Renal cortical epithelial cell (primary cell): ENCODE data around the gene ZNF230. TPM values are rescaled to one million over a fixed set of nuclear protein-coding genes. Genes with fewer than 3 reads are reported as not detected.
A peak's percentile ranks its signal among the peaks of the same experiment; 100 is the strongest.

Source experiments
- DNase-seq: peaks from one replicate; pipeline ENCODE4 v3.0.0-alpha.2; 2011; ENCODE audit warnings: low read depth
- total RNA-seq: library from RNA; depleted of rRNA; stranded (reverse); fragments of >200 nt; gene quantifications from 2 replicates; pipeline ENCODE4 v1.2.3, GENCODE V29; 2014

ZNF230 gene
- total RNA-seq, result 3.3 and 5.0 TPM in 2 replicates

DNA sequence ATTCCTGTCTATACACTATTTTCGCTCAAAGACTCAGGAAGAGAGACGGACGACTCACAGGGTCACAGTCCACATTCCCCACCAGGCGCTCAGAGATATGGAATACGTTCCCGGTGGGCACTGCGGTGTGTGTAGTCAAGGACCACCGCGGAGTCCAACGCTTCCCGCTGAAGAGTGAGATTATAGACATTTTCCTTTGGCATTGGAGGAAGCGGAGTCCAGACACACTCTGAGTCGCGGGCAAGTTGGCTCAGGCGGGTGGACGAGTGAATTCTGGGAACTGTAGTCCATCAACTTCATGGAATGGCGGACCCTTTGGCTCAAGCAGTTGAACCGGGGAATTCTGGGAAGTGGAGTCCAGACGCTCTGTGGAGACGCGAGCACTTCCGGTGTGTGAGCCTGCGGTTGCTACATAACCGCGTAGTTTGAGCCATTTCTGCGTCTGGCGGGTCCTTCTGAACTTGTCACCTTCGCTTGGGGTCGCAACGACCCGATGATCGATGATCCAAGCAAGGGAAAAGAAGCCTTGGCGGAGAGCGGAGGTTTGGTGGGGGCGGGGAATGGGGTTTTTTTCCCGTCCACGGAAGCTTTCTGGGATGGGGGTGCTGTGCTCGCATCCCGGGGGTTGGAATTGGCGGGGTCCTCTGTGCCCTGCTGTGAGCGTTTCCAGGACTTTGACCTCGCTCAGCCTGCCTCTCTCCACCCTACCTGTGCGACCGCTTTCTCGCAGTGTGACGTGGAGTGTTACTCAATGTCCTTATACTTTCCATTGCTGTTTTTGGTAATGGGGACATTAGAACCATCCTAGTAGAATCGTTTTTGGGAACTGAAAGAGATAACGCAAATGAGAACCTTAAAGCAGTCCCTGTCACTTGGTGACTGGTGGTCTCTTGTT lies at the start of gene ZNF230:
TSS of gene ZNF230 (plus strand) at position 392 of the 895 bp plus-strand sequence. CDS start 4,122 bp downstream, outside the sequence.
- peak; percentile 95 for DNase-seq

DNA sequence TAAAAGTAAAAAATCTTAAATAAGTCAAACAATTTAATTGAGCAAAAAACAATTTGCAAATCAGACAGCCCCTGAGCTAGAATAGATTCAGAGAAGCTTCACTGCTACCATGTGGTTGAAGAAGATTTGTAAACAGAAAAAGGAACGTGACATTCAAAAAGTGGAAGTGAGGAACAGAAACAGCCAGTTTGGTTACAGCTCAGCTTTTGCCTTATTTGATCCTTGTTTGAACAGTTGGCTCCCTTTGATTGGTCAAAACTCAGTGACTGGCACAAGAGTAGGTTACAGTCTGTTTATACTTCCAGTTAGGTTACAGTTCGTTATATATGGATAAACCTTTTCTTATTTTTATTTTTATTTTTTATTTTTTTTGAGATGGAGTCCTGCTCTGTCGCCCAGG lies 45.9 kb upstream of the ZNF230 start:
- DNase-seq, result no peak

DNA sequence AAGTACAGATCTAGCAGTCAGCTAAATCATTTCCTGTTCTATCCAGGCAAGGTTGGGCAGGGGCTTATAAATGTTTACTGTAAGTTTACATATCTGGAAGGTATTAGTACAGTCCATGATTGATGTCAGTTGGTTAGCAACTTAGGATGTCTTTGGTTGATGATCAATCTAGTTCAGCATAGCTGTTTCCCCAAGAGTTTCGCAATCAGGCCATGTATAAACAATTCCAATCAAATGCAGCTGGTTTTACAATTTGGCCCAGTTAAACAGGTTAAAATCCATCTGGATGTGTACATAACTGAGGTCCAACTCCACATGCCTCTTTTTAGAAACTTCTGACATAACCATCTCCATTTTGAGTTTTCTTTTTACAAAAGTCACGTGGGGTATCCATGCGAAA lies 44.9 kb upstream of the ZNF230 start:
- DNase-seq, result peak; percentile 55

DNA sequence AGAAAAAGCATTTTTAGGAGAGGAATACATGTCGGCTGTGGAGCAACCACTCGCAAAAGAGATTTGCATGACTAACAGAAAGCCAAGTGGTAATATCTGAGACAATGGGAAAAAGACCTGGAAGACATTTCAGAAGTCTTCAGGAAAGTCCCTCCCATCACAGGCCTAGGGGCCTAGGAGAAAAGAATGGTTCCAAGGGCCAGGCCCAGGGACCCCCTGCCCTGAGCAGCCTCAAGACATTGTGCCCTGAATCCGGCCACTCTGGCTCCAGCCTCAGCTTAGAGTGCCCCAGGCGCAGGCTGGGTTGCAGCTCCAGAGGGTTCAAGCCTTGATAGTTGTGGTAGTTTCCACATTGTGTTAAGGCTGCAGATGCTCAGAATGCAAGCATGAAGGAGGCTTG lies 42.3 kb upstream of the ZNF230 start:
- DNase-seq, result no peak

DNA sequence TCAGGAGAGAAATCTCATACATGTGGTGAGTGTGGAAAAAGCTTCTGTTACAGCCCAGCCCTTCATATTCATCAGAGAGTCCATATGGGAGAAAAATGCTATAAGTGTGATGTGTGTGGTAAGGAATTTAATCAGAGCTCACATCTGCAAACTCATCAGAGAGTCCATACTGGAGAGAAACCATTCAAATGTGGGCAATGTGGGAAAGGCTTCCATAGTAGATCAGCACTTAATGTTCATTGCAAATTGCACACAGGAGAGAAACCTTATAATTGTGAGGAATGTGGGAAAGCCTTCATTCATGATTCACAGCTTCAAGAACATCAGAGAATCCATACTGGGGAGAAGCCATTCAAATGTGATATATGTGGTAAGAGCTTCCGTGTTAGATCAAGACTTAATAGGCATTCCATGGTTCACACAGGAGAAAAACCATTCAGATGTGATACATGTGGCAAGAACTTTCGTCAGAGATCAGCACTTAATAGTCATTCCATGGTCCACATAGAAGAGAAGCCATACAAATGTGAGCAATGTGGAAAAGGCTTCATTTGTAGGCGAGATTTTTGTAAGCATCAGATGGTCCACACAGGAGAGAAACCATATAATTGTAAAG lies 36.6 kb upstream of the ZNF230 start:
- DNase-seq, result no peak

DNA sequence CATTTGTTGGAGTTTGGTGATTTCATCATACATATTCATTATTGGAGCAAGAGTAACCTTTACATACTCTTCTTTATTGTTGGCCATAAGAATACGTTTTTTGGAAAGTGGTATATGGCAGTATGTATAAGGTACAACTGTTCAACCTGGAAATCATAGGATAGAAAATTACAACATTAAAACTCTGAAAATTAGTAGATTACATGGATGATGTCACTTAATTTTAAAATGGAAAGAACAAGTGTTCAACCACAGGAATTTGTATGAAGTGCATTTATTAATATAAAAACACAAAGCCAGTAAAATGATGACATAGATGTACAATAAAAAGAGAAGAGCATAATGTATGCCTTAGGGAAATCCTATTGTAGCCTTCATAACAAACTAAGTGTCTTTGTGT lies 26.0 kb upstream of the ZNF230 start:
- DNase-seq, result no peak

DNA sequence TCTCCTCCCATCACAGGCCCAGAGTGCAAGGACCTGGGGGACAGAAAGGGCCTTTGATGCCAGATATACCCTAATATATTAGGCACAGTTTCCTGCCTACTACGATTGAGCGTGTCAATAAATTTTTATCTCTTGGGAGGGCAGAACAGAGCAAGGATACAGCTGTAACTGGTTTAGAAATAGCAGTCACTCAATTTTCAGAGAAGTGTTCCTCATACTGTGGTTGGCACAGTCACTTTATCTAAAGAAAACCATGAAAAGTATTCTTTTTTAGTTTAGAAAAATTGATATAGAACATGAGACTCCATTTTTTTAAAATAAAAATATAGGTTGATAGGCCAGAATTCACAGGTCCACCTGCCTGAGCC lies 19.2 kb upstream of the ZNF230 start:
- DNase-seq, result no peak

DNA sequence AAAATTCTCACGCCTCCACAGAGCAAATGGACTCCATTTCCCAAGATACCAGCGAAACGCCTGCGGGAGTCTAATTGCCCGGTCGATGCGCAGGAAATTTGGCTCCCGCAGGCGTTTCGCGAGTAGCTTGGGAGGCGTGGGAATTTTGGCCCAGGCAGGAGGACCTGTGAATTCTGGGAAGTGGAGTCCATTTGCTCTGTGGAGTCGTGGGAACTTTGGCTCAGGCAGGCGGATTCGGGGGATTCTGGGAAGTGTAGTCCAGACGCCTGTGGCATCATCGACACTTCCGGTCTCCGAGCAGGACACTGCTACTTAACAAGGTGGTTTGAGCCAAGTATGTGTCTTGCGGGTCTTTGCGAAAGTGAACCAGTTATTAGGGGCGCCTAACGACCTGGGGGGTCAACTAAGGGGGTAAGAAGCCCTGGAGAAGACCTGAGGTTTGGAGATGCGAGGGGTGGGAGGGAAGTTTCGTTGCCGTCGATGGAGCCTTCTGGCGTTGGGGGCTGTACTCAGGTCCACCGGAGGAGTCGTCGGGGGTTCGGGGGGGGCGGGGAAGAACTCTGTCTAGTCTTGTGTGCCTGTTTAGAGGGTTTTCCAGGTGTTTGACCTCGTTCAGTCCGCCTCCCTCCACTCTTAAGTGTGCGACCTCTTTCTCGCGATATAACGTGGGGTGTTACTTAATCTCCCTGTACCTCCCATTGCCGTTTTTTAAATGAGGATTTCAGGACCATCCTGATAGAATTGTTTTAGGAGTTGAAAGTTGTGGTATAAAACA lies 18.7 kb upstream of the ZNF230 start, which contains the start of gene ZNF155:
TSS of gene ZNF155 (plus strand) at position 277 of the 775 bp plus-strand sequence. CDS start 4,356 bp downstream, outside the sequence.
- peak; percentile 96 for DNase-seq

DNA sequence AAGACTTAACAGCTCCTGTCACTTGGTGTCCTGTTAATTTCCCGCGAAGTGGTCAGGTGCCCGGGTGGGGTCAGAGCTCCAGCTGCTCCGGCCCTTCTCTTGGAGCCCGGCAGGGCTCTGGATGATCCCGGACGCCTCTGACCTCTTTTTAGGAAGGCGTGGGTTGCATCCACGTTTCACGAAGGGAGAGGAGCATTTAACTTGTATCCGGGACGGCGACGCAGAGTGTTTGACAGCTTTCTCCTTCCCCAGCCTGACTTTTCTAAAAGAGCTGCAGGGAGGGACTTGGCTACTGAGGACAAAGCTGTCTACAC lies 18.1 kb upstream of the ZNF230 start:
- no peak for DNase-seq

DNA sequence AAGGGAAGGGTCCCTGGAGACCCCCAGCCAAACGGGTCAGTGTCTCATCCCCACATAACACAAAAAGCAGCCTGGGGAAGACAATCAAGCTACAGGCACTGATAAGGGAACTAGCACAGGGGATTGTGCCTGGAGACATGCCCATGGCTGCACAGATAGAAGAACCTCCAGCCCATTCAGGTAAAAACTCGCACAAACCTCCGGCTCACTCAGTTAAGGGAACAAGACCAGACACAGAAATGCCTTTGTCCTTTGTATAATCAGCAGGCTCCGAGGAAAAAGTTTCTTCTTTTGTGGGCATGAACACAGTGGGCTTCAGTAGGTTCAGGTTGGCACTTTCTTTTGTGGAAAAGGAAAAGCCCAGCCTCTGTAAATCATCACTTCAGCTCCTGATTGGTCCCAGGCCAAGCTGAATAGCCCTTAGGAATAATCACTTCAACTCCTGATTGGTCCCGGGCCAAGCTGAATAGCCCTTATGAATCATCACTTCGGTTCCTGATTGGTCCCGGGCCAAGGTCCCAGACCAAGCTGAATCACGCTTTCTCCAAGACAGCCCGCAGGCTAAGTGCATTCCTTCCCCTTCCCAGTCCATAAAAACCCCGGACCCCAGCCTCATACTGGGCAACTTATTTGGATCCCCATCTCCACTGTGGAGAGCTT lies 5.0 kb upstream of the ZNF230 start:
- no peak for DNase-seq

DNA sequence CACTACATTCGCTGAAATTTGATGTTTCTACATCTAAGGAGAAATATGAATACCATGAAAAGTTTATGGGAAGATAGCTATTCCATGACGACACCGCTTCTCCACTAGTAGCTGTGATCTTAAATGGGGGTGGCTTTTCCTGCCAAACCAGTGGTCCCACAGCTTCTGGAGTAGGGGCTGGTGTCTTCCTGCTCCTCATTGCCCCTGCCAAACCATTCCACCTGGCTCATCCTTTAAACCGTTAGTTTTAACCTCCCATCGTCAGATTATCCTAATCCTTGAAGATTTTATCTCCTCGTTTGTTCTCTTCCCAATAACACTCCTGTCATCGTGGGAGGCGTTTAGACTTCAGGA lies 568 bp upstream of the ZNF230 start:
- no peak for DNase-seq

DNA sequence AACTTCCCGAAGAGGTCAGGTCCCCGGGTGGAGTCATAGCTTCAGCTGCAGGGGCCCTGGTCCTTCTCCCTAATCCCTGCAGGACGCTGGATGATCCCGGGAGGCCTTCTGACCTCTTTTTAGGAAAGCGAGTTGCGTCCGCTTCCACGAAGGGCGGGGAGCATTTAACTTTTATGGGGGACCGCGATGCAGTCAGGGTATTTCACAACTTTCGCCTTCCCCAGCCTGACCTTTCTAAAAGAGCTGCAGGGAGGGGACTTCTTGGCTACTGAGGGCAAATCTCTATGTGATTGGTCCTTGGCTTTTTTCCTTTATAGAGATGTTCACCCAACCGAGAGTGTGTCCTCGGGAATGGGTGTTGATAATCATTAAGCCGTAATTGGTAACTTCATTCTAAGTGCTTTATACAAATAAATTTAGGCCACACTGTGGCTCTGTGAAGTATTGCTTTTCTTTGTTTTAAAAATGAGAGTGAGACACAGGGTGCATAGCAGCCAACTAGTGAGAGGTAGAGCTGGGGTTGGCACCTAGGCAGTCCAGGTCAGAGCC lies 778 bp downstream of the ZNF230 start:
- DNase-seq, result peak; percentile 69

DNA sequence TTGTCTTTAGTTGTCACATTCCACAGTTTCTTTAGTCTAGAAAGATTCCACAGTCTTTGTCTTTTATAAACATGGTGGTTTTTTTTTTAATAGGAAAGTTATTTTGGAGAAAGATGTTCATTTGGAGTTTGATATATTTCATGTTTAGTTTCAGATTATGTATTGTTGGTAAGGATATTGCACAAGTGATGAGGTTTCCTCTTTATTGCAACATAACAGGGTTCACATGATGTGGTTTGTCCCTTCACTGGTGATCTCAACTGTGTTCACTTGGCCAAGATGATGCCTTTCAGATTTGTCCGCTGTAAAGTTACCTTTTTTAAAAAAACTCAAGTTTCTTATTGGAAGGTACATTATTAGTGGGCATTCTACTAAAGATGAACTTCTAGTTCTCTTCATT lies 3.2 kb downstream of the ZNF230 start:
- DNase-seq, result peak; percentile 10

DNA sequence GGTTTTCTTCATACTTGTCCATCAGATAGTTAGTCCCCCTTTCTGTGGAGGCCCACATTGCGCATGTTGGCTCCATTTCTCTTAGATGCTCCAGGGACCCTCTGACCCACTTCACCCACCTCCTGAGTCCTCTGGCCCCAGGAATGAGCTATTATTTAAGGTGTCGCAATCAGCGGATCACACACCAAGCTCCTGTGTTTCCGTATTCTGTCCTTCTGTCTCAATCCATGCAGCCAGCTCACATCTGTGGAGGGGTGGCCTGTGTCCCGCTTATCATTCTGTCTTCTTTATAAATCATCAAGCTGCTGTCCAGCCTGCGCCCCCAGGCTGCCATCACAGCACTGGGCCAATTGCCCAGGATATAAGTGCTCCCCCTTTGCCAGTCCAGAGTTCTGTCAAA lies 4.7 kb downstream of the ZNF230 start:
- DNase-seq, result no peak

DNA sequence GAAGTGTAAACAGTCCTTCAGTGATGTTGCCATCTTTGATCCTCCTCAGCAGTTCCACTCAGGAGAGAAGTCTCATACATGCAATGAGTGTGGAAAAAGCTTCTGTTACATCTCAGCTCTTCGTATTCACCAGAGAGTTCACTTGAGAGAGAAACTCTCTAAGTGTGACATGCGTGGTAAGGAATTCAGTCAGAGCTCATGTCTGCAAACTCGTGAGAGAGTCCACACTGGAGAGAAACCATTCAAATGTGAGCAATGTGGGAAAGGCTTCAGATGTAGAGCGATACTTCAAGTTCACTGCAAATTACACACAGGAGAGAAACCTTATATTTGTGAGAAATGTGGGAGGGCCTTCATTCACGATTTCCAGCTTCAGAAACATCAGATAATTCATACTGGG lies 7.7 kb downstream of the ZNF230 start:
- no peak for DNase-seq

DNA sequence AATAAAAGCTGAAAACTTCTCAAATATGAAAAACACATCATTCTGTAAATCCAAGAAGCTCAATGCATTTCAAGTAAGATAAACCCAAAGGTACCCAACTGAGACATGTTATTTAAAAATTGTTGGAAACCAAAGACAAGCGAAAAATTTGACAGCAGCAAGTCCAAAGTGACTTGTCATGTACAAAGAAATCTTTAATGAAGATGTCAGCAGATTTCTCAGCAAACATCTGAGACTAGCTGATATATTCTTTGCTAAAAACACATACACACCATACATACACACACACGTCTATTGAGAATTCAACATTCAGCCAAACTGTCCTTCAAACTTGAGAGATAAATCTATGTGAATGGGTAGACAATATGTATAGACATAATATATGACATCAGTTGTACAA lies 16.7 kb downstream of the ZNF230 start:
- no peak for DNase-seq

DNA sequence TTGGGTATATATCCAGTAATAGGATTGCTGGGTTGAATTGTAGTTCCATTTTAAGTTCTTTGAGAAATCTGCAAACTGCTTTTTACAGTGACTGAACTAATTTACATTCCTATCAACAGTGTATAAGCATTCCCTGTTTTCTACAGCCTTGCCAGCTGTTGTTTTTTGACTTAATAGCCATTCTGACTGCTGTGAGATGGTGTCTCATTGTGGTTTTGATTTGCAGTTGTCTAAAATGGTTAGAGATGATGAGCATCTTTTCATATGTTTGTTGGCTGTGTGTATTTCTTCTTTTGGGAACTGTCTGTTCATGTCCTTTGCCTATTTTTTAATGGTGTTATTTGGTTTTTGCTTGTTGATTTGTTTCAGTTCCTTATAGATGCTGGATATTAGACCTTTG lies 18.5 kb downstream of the ZNF230 start:
- DNase-seq, result no peak

DNA sequence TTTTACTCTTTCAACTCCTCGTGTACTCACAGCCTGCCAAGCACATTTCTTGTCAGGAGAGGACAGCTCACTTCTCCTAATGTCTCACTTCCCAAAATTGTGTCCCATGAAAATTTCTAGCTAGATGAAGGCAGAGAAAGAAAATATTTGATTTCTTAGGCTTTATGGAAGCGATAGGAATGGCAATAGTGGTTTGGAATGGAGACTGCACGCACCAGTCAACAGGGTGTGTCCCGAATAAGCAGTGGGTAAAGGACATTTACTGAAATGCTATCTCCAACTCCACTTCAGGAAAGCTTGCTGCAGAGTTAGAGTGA lies 22.1 kb downstream of the ZNF230 start:
- DNase-seq, result no peak

DNA sequence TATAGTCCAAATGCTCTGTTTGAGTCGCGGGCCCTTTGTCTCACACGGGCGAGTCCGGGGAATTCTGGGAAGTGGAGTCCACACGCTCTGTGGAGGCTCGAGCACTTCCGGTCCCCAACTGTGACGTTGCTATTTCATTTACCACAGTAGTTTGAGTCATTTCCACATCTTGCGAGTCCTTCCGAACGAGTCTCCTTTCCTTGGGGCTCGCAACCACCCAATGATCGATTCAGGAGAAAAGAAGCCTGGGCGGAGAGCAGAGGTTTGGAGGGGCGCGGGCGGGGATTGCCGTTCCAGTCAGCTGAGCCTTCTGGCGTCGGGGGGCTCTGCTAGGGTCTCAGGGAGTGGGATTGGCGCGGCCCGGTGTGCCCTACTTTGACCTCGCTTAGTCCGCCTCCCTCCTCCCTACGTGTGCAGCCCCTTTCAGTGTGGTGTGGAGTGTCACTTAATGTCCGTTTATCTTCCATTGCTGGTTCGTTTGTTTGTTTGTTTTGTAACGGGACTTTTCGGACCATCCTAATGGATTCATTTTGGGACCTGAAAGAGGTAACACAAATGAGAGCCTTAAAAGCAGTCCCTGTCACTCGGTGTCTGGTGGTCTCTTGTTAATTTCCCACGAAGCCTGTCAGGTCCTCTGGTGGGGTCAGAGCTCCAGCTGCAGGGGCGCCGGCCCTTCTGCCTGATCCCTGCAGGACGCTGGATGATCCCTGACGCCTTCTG lies 22.6 kb downstream of the ZNF230 start, which contains the start of gene ZNF222:
TSS of gene ZNF222 (plus strand) at position 163 of the 720 bp plus-strand sequence. CDS start at position 221, 58 bp downstream.
- peak; percentile 84 for DNase-seq

DNA sequence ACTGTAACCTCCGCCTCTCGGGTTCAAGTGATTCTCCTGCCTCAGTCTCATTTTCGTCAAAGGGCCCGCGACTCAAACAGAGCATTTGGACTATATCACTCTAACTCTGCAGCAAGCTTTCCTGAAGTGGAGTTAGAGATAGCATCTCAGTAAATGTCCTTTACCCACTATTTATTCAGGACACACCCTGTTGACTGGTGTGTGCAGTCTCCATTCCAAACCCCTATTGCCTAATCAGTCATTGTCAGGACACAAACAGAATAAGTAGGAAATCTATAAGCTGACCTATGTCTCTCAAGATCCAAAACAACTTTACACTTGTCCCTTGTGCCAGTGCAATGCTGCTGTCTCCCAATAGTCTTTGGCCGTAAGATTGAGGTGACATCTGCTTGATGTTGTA lies 23.9 kb downstream of the ZNF230 start:
- no peak for DNase-seq

DNA sequence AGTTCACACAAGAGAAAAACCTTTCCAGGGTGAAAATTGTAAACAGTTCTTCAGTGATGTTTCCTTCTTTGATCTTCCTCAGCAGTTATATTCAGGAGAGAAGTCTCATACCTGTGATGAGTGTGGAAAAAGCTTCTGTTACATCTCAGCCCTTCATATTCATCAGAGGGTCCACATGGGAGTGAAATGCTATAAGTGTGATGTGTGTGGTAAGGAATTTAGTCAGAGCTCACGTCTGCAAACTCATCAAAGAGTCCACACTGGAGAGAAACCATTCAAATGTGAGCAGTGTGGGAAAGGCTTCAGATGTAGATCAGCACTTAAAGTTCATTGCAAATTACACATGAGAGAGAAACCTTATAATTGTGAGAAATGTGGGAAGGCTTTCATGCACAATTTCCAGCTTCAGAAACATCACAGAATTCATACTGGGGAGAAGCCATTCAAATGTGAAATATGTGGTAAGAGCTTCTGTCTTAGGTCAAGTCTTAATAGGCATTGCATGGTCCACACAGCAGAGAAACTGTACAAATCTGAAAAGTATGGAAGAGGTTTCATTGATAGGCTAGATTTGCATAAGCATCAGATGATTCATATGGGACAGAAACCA lies 29.3 kb downstream of the ZNF230 start:
- DNase-seq, result no peak
